HUES6 (cell line): ENCODE measurements around the gene MAGEB5.
"Not testable (repeated sequence)": the region's sequence is repeated elsewhere in the genome, so short reads cannot be mapped to it uniquely, and the experiment has no call there.

ENCODE experiments used
- H3K27ac ChIP-seq: 2 replicates; pipeline ENCODE4 v1.7.0; 2013; ENCODE audit warnings: low read depth, mild to moderate bottlenecking, low read length, inconsistent platforms
- H3K27me3 ChIP-seq: 2 replicates; pipeline ENCODE4 v1.6.1; 2013; ENCODE audit warnings: low read length; ENCODE audit not compliant: control insufficient read depth, insufficient read depth
- H3K36me3 ChIP-seq: 2 replicates; pipeline ENCODE4 v1.6.1; 2013; ENCODE audit warnings: low read length; ENCODE audit not compliant: control insufficient read depth, insufficient read depth
- H3K4me1 ChIP-seq: 2 replicates; pipeline ENCODE4 v1.6.1; 2013; ENCODE audit warnings: low read length; ENCODE audit not compliant: control insufficient read depth, insufficient read depth
- H3K4me3 ChIP-seq: 2 replicates; pipeline ENCODE4 v1.5.1; 2013; ENCODE audit warnings: low read depth, low read length
- H3K9ac ChIP-seq: one replicate; pipeline ENCODE4 v1.6.1; 2013; ENCODE audit warnings: mild to moderate bottlenecking, low read length
- H3K9me3 ChIP-seq: 2 replicates; pipeline ENCODE4 v1.6.1; 2013; ENCODE audit warnings: low read depth, low read length; ENCODE audit not compliant: control insufficient read depth, insufficient read depth

The MAGEB5 gene, protein sequence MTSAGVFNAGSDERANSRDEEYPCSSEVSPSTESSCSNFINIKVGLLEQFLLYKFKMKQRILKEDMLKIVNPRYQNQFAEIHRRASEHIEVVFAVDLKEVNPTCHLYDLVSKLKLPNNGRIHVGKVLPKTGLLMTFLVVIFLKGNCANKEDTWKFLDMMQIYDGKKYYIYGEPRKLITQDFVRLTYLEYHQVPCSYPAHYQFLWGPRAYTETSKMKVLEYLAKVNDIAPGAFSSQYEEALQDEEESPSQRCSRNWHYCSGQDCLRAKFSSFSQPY

GRCh38 chrX:26215869-26216268 lies at the start of gene MAGEB5:
Gene MAGEB5, plus strand, starts transcription at chrX:26216169. Its CDS starts 1,133 bp downstream, at chrX:26217302.
- Histone ChIP-seq H3K9ac (no peak within 1 kb of the TSS), H3K4me1 (no peaks in the 10 kb centered on the region), H3K27ac (no peak within 1 kb of the TSS), H3K9me3 (no peaks in the 10 kb centered on the region; the same call in 1 of the 2 replicates), H3K36me3 (no peaks in the 10 kb centered on the region), H3K27me3 (no peaks in the 10 kb centered on the region; the same call in 1 of the 2 replicates), H3K4me3 (no peak within 1 kb of the TSS)

DNA sequence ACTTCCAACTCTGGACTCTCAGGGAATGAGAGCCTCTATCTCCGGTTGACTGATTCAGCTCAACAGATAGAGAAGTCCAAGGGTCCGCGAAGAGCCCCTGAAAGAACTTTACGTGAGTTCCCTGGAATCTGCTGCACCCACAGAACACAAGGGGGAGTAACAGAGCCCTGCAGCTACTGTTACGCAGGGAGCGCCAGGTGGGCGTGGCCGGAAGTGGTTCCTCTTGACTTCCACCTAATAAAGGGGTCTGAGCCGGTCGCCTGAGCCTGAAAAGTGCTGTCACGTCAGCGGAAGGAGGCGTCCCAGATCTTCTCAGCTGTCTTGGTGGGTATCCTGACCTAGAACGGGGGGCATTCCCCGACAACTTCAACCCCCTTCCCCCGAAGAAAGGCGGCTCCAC lies 23.8 kb upstream of the MAGEB5 start, which contains the start of gene MAGEB6:
Gene MAGEB6, plus strand, starts transcription at position 237 of the 400 bp plus-strand sequence. CDS start 1,407 bp downstream, outside the sequence.
- Histone ChIP-seq H3K4me3 (no peak within 1 kb of the TSS), H3K9ac (no peak within 1 kb of the TSS), H3K27me3 (no peaks in the 10 kb centered on the region), H3K9me3 (peaks cover 6% of the 10 kb centered on the region; the same call in 1 of the 2 replicates), H3K27ac (no peak within 1 kb of the TSS), H3K4me1 (no peaks in the 10 kb centered on the region), H3K36me3 (no peaks in the 10 kb centered on the region)

GRCh38 chrX:26203561-26203960 lies 12.4 kb upstream of the MAGEB5 start:
- no peaks in the 10 kb centered on the region for H3K36me3 ChIP-seq
- peaks cover 6% of the 10 kb centered on the region; the same call in 1 of the 2 replicates for H3K9me3 ChIP-seq
- no peak overlapping the region for H3K27ac ChIP-seq
- no peak overlapping the region for H3K4me3 ChIP-seq
- H3K4me1 ChIP-seq = no peaks in the 10 kb centered on the region
- H3K9ac ChIP-seq = no peak overlapping the region
- no peaks in the 10 kb centered on the region for H3K27me3 ChIP-seq

- H3K27me3 ChIP-seq, H3K4me1 ChIP-seq, H3K4me3 ChIP-seq, H3K9ac ChIP-seq, H3K36me3 ChIP-seq, H3K27ac ChIP-seq, H3K9me3 ChIP-seq: not testable (repeated sequence)
Observed at GRCh38 chrX:26204717-26205116, 11.3 kb upstream of the MAGEB5 start.

DNA sequence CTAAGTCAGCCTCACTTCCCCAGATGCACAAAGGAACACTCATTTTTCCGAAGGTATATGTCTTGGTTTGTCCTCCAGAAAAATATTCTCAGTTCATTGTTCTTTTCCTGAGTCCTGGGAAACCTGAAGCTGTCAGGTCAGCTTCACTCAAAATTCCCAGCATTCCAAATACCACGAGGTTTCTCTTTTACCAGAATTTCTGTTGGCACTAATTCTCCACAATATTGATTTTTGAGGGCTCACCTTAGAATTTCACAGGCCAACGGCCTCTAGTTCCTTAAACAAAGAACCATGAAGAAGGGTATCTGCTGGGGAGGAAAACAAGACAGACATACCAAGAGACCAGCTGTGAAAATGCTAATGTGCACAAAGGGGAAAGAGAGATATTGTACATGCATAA lies 8.0 kb upstream of the MAGEB5 start:
- Histone ChIP-seq H3K9me3 (peaks cover 2% of the 10 kb centered on the region; the same call in 1 of the 2 replicates), H3K4me3 (no peak overlapping the region), H3K4me1 (no peaks in the 10 kb centered on the region), H3K27me3 (no peaks in the 10 kb centered on the region), H3K36me3 (no peaks in the 10 kb centered on the region), H3K27ac (no peak overlapping the region), H3K9ac (no peak overlapping the region)

- Histone ChIP-seq H3K27ac (no peak overlapping the region), H3K4me1 (no peaks in the 10 kb centered on the region), H3K27me3 (no peaks in the 10 kb centered on the region; the same call in 1 of the 2 replicates), H3K9me3 (peaks cover 4% of the 10 kb centered on the region; the same call in 1 of the 2 replicates), H3K36me3 (no peaks in the 10 kb centered on the region), H3K4me3 (no peak overlapping the region), H3K9ac (no peak overlapping the region)
Observed at GRCh38 chrX:26219351-26219750, 3.4 kb downstream of the MAGEB5 start.

DNA sequence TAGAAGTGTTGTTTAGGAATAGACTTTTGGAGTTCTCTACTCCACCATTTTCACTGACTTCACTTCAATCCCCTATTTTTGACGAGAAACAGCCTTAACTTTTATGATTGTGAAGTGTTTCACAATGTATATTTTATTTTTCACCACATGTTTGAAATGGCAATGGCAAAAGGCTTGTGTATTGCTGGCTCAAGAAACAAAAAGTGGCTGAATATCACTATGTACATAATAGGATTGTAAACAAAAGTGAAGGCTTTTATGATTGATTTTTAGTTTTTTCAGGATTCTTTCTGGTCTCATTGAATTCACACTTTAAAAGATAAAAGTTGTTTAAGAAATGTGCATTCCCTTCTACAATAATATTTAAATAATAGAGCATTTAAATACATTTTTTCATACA lies 18.2 kb downstream of the MAGEB5 start:
- Histone ChIP-seq H3K4me1 (no peaks in the 10 kb centered on the region), H3K27ac (no peak overlapping the region), H3K9me3 (peaks cover 43% of the 10 kb centered on the region), H3K36me3 (no peaks in the 10 kb centered on the region), H3K4me3 (no peak overlapping the region), H3K9ac (no peak overlapping the region), H3K27me3 (no peaks in the 10 kb centered on the region)

DNA sequence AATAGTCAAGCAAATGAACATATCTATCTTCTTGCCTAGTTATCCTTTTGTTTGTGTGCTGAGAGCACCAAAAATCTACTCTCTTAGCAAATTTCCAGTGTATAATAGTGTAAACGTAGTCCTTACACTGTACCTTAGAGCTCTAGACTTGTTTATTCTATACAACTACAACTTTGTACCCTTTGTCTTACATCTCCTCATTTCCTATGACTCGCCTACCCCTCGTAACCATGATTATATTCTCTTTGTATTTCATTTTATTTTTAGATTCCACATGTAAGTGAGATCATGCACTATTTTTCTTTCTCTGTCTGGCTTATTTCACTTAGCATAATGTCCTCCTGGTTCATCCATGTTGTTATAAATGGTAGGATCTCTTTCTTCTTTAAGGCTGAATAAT lies 37.6 kb downstream of the MAGEB5 start:
- Histone ChIP-seq H3K27me3 (no peaks in the 10 kb centered on the region; the same call in 1 of the 2 replicates), H3K4me3 (no peak overlapping the region), H3K36me3 (no peaks in the 10 kb centered on the region), H3K4me1 (no peaks in the 10 kb centered on the region), H3K9ac (no peak overlapping the region), H3K9me3 (no peaks in the 10 kb centered on the region), H3K27ac (no peak overlapping the region)

DNA sequence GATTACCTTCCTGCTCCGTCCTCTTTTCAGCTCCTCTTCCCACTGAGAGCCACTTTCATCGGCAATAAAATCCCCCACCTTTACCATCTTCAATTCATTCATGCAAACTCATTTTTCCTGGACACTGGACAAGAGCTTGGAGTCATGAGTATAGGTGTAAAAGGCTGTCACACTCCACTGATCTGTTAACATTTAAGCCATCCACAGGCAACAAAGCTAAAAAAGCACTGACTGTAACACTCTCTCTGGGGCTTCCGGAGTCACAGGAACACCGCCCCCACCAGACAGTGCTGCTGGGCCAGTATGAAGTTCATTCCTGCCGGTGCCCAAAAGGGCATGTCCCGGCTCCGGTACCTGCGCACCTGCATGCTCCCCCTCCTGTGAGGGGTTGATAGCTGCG lies 38.5 kb downstream of the MAGEB5 start:
- Histone ChIP-seq H3K27ac (no peak overlapping the region), H3K36me3 (no peaks in the 10 kb centered on the region), H3K9me3 (no peaks in the 10 kb centered on the region), H3K27me3 (no peaks in the 10 kb centered on the region; the same call in 1 of the 2 replicates), H3K4me3 (no peak overlapping the region), H3K4me1 (no peaks in the 10 kb centered on the region), H3K9ac (no peak overlapping the region)

GRCh38 chrX:26262121-26262523 lies 46.2 kb downstream of the MAGEB5 start:
- H3K9me3 ChIP-seq = 0 out of 2 replicates have a peak, but pooled peaks cover under 1% of the 10 kb centered on the region
- H3K4me3 ChIP-seq = no peak overlapping the region
- H3K4me1 ChIP-seq = no peaks in the 10 kb centered on the region
- H3K27me3 ChIP-seq = no peaks in the 10 kb centered on the region
- H3K27ac ChIP-seq = no peak overlapping the region
- no peak overlapping the region for H3K9ac ChIP-seq
- no peaks in the 10 kb centered on the region for H3K36me3 ChIP-seq
